HUES6 (cell line): ENCODE data around the gene DDX25.

Experiments
- H3K27ac ChIP-seq: 2 replicates; pipeline ENCODE4 v1.7.0; 2013; ENCODE audit warnings: low read depth, mild to moderate bottlenecking, low read length, inconsistent platforms
- H3K27me3 ChIP-seq: 2 replicates; pipeline ENCODE4 v1.6.1; 2013; ENCODE audit warnings: low read length; ENCODE audit not compliant: control insufficient read depth, insufficient read depth
- H3K36me3 ChIP-seq: 2 replicates; pipeline ENCODE4 v1.6.1; 2013; ENCODE audit warnings: low read length; ENCODE audit not compliant: control insufficient read depth, insufficient read depth
- H3K4me1 ChIP-seq: 2 replicates; pipeline ENCODE4 v1.6.1; 2013; ENCODE audit warnings: low read length; ENCODE audit not compliant: control insufficient read depth, insufficient read depth
- H3K4me3 ChIP-seq: 2 replicates; pipeline ENCODE4 v1.5.1; 2013; ENCODE audit warnings: low read depth, low read length
- H3K9ac ChIP-seq: one replicate; pipeline ENCODE4 v1.6.1; 2013; ENCODE audit warnings: mild to moderate bottlenecking, low read length
- H3K9me3 ChIP-seq: 2 replicates; pipeline ENCODE4 v1.6.1; 2013; ENCODE audit warnings: low read depth, low read length; ENCODE audit not compliant: control insufficient read depth, insufficient read depth

Gene DDX25

GRCh38 chr11:125952973-125953372 lies 48.7 kb downstream of the DDX25 start:
- Histone ChIP-seq H3K4me3 (no peak overlapping the region), H3K27ac (no peak overlapping the region), H3K27me3 (no peaks in the 10 kb centered on the region), H3K9ac (no peak overlapping the region), H3K36me3 (no peaks in the 10 kb centered on the region), H3K4me1 (0 out of 2 replicates have a peak, but pooled peaks cover 3% of the 10 kb centered on the region), H3K9me3 (no peaks in the 10 kb centered on the region)

- Histone ChIP-seq H3K4me1 (0 out of 2 replicates have a peak, but pooled peaks cover 3% of the 10 kb centered on the region), H3K27me3 (no peaks in the 10 kb centered on the region), H3K27ac (no peak overlapping the region), H3K9me3 (no peaks in the 10 kb centered on the region), H3K4me3 (no peak overlapping the region), H3K36me3 (no peaks in the 10 kb centered on the region), H3K9ac (no peak overlapping the region)
Measured at GRCh38 chr11:125953401-125953935, 49.2 kb downstream of the DDX25 start.

GRCh38 chr11:125954123-125954944 lies 50.0 kb downstream of the DDX25 start:
- H3K27ac ChIP-seq: no peak overlapping the region

GRCh38 chr11:125954945-125955640 lies 50.8 kb downstream of the DDX25 start:
- no peaks in the 10 kb centered on the region for H3K27me3 ChIP-seq
- H3K36me3 ChIP-seq: no peaks in the 10 kb centered on the region; the same call in 1 of the 2 replicates
- 0 out of 2 replicates have a peak, but pooled peaks cover 3% of the 10 kb centered on the region for H3K4me1 ChIP-seq
- no peaks in the 10 kb centered on the region for H3K9me3 ChIP-seq
- H3K9ac ChIP-seq: no peak overlapping the region
- H3K4me3 ChIP-seq: no peak overlapping the region
- H3K27ac ChIP-seq: no peak overlapping the region

More at GRCh38 chr11:125954123-125954944, 50.0 kb downstream of the DDX25 start:
- Histone ChIP-seq H3K27me3 (no peaks in the 10 kb centered on the region), H3K4me1 (0 out of 2 replicates have a peak, but pooled peaks cover 3% of the 10 kb centered on the region), H3K4me3 (no peak overlapping the region), H3K9ac (no peak overlapping the region), H3K36me3 (no peaks in the 10 kb centered on the region; the same call in 1 of the 2 replicates), H3K9me3 (no peaks in the 10 kb centered on the region)

GRCh38 chr11:125955856-125956255 lies 51.5 kb downstream of the DDX25 start:
- Histone ChIP-seq H3K27ac (no peak overlapping the region), H3K9ac (no peak overlapping the region), H3K36me3 (peaks cover 3% of the 10 kb centered on the region; the same call in 1 of the 2 replicates), H3K4me1 (0 out of 2 replicates have a peak, but pooled peaks cover 3% of the 10 kb centered on the region), H3K9me3 (no peaks in the 10 kb centered on the region), H3K4me3 (no peak overlapping the region), H3K27me3 (no peaks in the 10 kb centered on the region)

GRCh38 chr11:125956391-125957134 lies 52.3 kb downstream of the DDX25 start:
- Histone ChIP-seq H3K36me3 (peaks cover 8% of the 10 kb centered on the region), H3K9ac (no peak overlapping the region), H3K4me1 (0 out of 2 replicates have a peak, but pooled peaks cover 2% of the 10 kb centered on the region), H3K9me3 (no peaks in the 10 kb centered on the region), H3K27me3 (no peaks in the 10 kb centered on the region), H3K4me3 (no peak overlapping the region), H3K27ac (no peak overlapping the region)

GRCh38 chr11:125957618-125958332 lies 53.5 kb downstream of the DDX25 start:
- H3K27me3 ChIP-seq: no peaks in the 10 kb centered on the region
- H3K36me3 ChIP-seq: peaks cover 11% of the 10 kb centered on the region
- H3K4me3 ChIP-seq: no peak overlapping the region
- H3K9ac ChIP-seq: no peak overlapping the region
- H3K9me3 ChIP-seq: no peaks in the 10 kb centered on the region
- no peaks in the 10 kb centered on the region for H3K4me1 ChIP-seq
- no peak overlapping the region for H3K27ac ChIP-seq

GRCh38 chr11:125958872-125959400 lies 54.6 kb downstream of the DDX25 start:
- peaks cover 15% of the 10 kb centered on the region for H3K36me3 ChIP-seq
- H3K9ac ChIP-seq: no peak overlapping the region
- H3K4me1 ChIP-seq: no peaks in the 10 kb centered on the region
- no peaks in the 10 kb centered on the region for H3K9me3 ChIP-seq
- H3K27ac ChIP-seq: no peak overlapping the region
- no peak overlapping the region for H3K4me3 ChIP-seq
- H3K27me3 ChIP-seq: no peaks in the 10 kb centered on the region

GRCh38 chr11:125959511-125959910 lies 55.2 kb downstream of the DDX25 start:
- no peaks in the 10 kb centered on the region for H3K9me3 ChIP-seq

GRCh38 chr11:125959931-125960330 lies 55.6 kb downstream of the DDX25 start:
- Histone ChIP-seq H3K4me1 (no peaks in the 10 kb centered on the region), H3K36me3 (peaks cover 17% of the 10 kb centered on the region), H3K9me3 (no peaks in the 10 kb centered on the region), H3K27ac (no peak overlapping the region), H3K27me3 (no peaks in the 10 kb centered on the region), H3K4me3 (no peak overlapping the region), H3K9ac (no peak overlapping the region)

More at GRCh38 chr11:125959511-125959910, 55.2 kb downstream of the DDX25 start:
- Histone ChIP-seq H3K27ac (no peak overlapping the region), H3K36me3 (peaks cover 17% of the 10 kb centered on the region), H3K27me3 (no peaks in the 10 kb centered on the region), H3K4me3 (no peak overlapping the region), H3K9ac (no peak overlapping the region), H3K4me1 (no peaks in the 10 kb centered on the region)
